ENCODE measurements around the gene LRRK1.
A peak's percentile ranks its signal among the peaks of the same experiment; 100 is the strongest.

LRRK1 gene

DNA sequence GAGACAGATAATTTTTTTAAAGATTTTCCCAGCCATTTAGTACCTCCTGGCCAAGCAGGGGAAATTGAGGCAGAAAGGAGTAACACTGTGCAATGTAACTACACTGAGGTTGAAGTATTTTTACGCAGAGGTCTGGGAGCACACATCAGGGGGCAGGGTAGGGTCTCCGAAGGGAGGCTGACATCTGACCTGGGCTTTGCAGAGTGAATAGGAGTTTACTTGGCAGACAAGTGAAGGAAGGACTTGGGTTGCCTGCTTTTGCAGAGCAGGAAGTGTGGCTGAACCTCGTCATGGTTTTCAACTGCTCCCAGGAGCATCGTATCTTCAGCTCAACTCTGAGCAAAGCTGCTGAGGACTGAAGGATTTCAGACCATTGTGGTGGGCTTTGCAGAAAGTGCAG, 66.2 kb downstream of the LRRK1 start:
- DNase-seq: no peak

DNA sequence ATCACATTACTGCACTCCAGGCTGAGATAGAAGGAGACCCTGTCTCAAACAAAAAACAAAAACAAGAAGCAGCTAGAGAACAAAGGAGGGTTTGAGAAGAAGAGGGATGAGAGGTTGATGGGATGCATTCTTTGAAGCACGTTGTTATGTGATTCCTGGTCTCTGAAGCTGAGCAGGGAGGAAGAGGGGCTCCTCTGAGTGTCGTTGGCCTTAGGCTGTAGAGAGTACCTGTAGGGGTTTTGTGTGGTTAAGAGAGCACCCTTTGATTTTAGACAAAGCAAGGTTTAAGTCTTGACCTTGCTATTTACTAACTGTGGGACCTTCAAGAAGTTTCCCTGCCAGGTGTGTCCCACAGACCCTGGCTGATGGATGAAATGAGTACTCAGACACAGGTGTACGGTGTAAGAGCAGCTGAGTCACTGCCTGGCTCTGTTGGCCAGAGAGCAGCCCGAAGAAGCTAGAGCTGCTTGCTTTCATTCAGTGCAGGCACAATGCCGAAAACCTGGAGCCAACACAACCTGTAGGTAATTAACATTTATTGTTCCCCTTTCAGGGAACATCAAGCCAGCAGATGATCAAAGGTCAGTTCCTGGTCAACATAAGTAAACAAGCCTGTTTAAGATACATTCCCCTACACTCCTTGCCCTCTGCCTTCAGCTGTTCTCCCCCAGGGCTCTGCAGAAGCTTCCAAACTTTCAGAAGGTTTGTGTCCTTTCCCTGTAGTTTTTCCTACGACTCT, 67.2 kb downstream of the LRRK1 start:
- DNase-seq: no peak

DNA sequence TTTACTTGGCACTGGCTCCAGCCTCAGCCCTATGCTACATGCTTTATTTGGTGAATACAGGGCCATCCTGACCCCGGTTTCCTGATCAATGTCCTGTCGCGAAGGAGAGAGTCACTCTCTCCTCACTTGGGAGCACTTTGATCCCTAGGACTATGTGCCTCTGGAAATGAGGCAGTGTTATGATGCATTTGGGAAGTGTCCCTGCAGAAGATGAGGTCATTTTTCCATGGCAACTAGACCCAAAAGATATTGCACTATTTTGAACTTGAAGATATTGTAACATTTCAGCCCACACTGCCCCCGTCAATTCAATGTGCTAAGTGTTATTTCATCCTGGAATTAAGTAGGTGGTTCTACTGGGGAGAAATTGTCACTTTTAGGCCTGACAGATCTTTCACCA, 68.0 kb downstream of the LRRK1 start:
- DNase-seq: no peak

DNA sequence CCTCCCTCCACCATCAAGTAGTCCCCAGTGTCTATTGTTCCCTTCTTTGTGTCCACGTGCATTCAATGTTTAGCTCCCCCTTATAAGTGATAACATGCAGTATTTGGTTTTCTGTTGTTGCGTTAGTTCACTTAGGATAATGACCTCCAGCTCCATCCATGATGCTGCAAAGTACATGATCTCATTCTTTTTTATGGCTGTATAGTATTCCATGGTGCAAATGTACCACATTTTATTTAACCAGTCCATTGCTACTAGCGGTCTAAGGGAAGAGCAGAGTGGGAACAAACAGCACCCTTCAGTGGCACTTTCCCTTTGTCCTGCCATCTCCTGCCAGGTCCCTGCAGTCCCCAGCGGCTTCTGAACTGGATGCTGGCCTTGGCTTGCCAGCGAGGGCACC, 69.1 kb downstream of the LRRK1 start:
- DNase-seq: no peak

DNA sequence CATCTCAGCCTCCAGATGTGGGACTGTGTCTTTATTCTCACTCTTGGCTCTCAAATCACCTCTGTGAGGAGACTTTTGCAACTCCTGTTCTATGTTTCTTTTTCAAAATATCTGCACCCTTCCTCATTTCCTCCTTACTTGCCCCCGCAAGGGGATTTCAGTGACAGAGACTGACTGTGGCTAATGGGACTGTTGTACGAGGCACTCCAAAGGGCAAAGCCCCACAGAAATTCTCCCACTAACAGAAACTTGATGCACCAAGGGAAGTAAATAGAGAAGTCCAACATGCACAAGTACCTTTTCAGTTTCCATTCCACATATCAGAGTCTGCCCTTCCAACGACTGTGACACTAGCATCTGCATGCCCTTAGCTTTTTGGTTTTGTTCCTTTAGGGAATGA, 69.7 kb downstream of the LRRK1 start:
- DNase-seq: no peak

GRCh38 chr15:100994597-100995446, 75.7 kb downstream of the LRRK1 start:
- no peak for DNase-seq

GRCh38 chr15:100995471-100996430, 76.6 kb downstream of the LRRK1 start:
- DNase-seq: no peak

DNA sequence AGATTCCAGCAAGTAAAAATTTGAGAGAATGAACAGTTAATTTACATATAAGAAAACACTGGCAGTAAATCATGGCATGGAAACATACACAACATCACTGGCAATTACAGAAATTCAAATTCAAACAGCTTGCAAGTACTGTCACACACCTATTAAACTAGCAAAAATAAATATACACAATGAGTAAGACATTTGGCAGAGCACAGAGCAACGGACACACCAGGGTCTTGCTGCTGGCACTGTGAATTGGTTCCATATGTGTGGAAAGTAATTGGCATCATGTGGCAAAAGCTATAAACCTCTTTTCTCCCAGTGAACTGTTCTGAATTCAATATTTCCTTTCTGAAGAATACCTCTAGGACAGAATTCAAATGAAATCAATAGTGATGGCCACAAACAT, 78.3 kb downstream of the LRRK1 start:
- no peak for DNase-seq

DNA sequence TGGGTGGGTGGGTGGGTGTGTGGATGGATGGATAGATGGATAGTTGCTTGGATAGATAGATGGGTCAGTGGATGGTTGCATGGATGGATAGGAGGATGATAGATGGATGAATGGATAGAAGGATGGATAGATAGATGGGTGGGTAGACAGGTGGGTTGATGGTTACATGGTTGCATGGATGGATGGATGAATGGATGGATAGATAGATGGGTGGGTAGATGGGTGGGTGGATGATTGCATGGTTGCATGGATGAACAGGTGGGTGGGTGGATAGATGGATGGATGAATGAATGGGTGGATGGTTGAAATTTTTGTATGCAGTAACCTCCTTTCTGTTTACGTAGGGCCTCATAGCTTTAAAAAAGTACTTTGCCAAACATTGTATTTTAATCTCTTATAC, 79.5 kb downstream of the LRRK1 start:
- no peak for DNase-seq

GRCh38 chr15:100999369-100999768, 80.2 kb downstream of the LRRK1 start:
- no peak for DNase-seq

DNA sequence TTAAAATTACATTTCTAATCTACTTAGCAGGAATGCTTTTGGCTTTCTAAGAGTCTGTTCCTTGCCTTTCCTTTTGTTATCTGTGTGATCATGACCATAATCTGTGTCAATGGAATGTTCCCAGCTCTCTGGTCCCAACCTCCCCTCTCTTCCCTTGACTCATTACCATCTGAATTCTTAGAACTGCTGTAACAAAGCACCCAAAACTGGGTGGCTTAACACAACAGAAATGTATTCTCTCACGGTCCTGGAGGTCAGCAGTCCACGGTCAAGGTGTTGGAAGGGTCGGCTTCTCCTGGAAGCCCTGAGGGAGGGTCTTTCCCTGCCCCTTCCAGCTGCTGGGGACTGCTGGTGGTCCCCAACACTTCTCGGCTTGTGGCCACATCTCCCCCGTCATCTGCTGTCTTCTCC, 81.1 kb downstream of the LRRK1 start:
- no peak for DNase-seq

- DNase-seq: no peak
Observed at GRCh38 chr15:101001056-101001455, 81.9 kb downstream of the LRRK1 start.

DNA sequence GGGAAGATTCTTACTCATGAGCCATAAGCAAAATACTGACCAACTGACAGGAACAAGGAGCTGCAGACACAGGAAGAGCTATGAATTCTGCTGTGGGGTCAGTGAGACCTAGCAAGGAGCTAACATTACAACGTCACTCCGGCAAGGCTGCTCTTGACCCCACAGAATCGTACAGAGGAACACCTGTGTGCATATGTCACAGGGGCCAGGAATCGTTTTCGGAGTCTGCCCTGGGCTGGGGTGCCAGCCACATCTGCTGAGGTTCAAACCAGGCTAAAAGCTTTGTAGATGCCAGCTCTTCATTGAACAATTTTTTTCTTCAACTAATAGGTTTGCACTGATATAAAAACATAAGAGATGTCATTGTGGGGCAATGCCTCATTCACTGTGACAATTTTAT, 82.6 kb downstream of the LRRK1 start:
- DNase-seq: no peak

DNA sequence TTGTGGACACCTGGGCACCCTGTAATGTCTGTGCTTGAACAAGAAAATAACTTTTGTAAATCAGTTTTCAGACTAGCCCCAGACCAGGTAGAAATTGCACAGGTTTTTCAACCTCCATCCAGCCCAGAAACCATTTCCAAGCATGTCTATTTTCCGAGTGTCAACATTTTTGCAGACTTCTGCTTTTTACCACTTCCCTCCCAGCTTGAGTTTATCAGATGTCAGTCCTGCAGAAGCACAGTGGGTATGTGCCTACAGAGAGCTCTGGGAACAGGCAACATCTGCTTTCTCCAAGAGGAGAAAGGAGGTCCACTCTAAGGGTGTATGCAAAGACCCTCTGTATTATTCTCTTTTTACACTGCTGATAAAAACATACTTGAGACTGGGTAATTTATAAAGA, 83.9 kb downstream of the LRRK1 start:
- no peak for DNase-seq

GRCh38 chr15:101003706-101004105, 84.5 kb downstream of the LRRK1 start:
- no peak for DNase-seq

- DNase-seq: no peak
Observed at GRCh38 chr15:101004500-101004899, 85.3 kb downstream of the LRRK1 start.

DNA sequence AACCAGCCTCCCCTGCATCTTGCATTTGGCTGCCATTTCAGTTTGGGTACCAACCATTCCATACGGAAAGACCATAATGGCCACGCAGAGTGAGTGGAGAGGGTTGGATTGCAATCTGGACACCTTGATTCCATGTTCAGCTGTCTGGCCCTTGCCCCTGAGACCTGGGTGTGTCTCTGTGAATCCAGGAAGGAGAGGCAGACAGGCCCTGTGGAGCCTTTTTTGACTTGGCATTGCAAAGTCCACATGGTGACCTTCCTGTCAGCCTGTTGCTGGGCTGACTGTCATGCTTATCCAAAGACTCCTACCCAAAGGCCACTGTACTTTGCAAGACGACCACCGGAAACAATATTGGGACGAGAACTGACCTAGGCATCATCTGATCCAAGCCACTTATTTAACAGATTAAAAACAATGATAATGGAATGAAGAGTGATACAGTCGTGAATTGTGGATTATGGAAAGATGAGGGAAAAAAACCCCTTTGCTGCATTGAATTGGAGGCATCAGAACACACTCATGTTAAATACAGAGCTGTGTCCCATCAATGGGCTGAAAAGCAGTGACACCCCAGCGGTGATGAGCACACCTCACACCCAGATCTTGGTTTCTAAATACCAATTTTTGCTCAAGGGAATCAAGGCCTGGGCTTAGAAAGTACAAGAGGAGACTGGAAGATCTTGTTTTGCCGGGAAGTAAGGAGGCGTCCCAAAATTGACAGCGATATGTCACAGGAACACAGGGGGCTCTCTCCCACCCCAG, 86.0 kb downstream of the LRRK1 start:
- DNase-seq: no peak

DNA sequence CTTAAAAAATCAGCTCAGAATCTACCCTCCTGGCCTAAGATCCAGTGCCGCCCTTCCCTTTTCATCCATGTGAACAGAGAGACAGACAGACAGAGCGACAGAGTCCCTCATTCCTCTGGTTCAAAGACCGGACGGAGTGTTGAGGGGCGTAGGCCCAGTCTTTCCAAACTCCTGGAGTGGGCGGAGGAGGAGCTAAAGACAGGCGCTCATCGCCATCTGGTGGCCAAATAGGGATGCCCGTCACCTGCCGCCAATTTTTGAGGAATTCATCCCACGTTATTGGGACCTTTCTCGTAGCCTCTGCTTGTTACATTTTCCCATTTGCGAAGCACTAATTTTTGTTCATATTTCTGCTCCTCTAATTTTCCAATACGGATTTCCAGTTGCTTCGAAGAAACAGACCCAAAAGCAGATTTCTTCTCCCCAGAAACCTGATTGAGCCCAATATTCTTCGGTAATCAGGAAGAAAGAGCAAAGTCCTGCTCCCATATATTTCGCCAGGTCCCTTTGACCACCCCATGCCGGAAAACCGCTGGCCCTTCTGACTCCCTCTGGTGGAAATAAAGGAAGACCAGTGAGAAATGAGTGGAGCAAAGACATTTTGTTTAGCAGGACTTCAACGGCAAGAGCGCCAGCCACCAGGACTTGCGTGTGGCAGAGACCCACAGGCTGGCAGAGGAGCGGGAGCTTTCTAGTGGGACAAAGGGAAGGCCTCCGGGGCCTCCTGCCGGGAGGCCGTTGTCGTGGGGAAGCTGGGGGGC, 88.0 kb downstream of the LRRK1 start:
- DNase-seq: peak; percentile 57

DNA sequence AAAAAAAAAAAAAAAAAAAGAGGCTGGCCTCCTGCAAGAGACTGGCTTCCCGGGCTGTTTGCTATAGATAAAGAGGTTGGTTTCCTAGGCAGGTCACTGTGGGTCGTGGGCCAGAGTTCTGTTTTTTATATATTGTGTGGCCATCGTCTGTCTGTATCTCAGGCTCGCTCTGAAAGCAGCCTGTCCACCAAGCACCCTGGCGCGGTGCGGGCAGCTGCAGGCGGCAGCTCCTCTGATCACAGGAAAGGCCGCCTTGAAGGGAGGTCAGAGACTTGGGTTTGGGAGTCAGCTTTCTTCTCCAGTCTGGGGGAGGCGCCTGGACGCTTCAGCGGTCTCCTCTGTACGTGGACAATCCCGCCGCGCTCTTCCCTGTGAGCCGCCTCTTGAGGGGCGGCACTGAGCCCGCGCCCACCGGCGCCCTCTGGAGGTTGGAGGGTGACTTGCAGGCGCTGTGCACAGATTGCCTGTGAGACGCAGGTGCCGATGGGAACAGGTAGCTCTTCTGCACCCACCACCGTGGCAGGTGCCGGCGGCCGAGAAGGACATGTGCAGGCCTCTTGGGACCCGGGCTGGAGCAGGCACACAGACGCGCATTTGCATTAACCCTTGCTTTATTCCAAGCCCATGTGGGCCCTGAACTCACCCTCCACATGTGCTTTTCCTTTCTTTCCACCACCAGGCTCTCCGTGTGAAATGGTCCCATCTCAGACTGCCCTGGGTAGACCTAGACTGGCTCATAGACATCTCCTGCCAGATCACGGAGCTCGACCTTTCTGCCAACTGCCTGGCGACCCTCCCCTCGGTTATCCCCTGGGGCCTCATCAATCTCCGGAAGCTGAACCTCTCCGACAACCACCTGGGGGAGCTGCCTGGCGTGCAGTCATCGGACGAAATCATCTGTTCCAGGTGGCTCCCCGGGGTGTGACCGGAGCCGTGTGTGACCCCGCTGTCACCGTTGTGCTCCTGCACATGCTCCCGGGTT, 89.3 kb downstream of the LRRK1 start:
- peak; percentile 86 for DNase-seq

DNA sequence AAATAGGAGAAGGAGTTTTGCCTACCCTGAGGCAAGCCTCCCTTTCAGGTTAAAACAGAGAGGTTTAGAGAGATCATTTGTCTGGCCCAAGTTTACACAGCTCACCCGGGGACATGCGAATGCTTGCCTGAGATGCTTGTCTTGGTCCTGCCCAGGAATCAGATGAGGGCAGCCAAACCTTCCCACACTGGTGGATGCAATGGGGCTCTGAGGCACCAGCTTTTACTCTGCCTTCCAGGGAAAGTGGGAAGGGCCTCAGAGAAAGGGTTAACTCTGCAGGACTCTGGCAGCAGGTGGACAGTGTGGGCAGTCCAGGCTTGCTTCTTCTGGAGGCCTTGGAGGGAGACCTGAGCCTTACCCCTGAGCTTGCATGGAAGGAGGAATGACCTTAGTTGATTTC, 90.0 kb downstream of the LRRK1 start:
- no peak for DNase-seq
